H9 (cell line): ENCODE measurements around the gene DOCK1. TPM values are rescaled to one million over a fixed set of nuclear protein-coding genes. Genes with fewer than 3 reads are reported as not detected.

Experiments
- DNase-seq: peaks from one replicate; pipeline ENCODE4 v3.0.0-alpha.2; 2017
- H2AFZ ChIP-seq: one replicate; pipeline ENCODE4 v1.6.1; 2013; ENCODE audit warnings: mild to moderate bottlenecking, low read length, control low read depth, moderate library complexity
- H2AK5ac ChIP-seq: 2 replicates; pipeline ENCODE4 v1.6.1; 2013; ENCODE audit warnings: low read length, control low read depth, mixed read lengths; ENCODE audit not compliant: insufficient read length
- H2BK120ac ChIP-seq: one replicate; pipeline ENCODE4 v1.6.1; 2013; ENCODE audit warnings: low read depth, mild to moderate bottlenecking, low read length, control low read depth, inconsistent platforms; ENCODE audit not compliant: poor library complexity, severe bottlenecking
- H2BK12ac ChIP-seq: 2 replicates; pipeline ENCODE4 v1.6.1; 2013; ENCODE audit warnings: low read length, control low read depth, mixed read lengths, low read depth; ENCODE audit not compliant: insufficient read length
- H2BK15ac ChIP-seq: 2 replicates; pipeline ENCODE4 v1.6.1; 2013; ENCODE audit warnings: low read depth, low read length, control low read depth
- H2BK20ac ChIP-seq: one replicate; pipeline ENCODE4 v1.6.1; 2013; ENCODE audit warnings: low read depth, mild to moderate bottlenecking, low read length, control low read depth, inconsistent platforms; ENCODE audit not compliant: poor library complexity, severe bottlenecking
- H2BK5ac ChIP-seq: 2 replicates; pipeline ENCODE4 v1.6.1; 2013; ENCODE audit warnings: low read length, control low read depth, mixed read lengths; ENCODE audit not compliant: insufficient read length
- H3K14ac ChIP-seq: 2 replicates; pipeline ENCODE4 v1.6.1; 2013; ENCODE audit warnings: low read length, control low read depth; ENCODE audit not compliant: insufficient read depth
- H3K18ac ChIP-seq: 2 replicates; pipeline ENCODE4 v1.6.1; 2013; ENCODE audit warnings: low read depth, mild to moderate bottlenecking, mixed read lengths, low read length, control low read depth; ENCODE audit not compliant: insufficient read length
- H3K23ac ChIP-seq: 2 replicates; pipeline ENCODE4 v1.6.1; 2013; ENCODE audit warnings: low read length, control low read depth, mixed read lengths, low read depth; ENCODE audit not compliant: insufficient read length
- H3K23me2 ChIP-seq: 2 replicates; pipeline ENCODE4 v1.6.1; 2013; ENCODE audit warnings: low read depth, mild to moderate bottlenecking, mixed read lengths, low read length, control low read depth; ENCODE audit not compliant: insufficient read length, poor library complexity, severe bottlenecking
- H3K27ac ChIP-seq: 2 replicates; pipeline ENCODE4 v1.5.1; 2013; ENCODE audit warnings: low read length, control low read depth, mixed read lengths, low read depth; ENCODE audit not compliant: insufficient read length
- H3K27me3 ChIP-seq: 2 replicates; pipeline ENCODE4 v1.6.1; 2013; ENCODE audit warnings: low read length, control low read depth, inconsistent platforms; ENCODE audit not compliant: insufficient read depth
- H3K4ac ChIP-seq: 2 replicates; pipeline ENCODE4 v1.6.1; 2013; ENCODE audit warnings: low read depth, mild to moderate bottlenecking, control low read depth, inconsistent platforms, low read length, moderate library complexity
- H3K4me1 ChIP-seq: 2 replicates; pipeline ENCODE4 v1.6.1; 2013; ENCODE audit warnings: low read length, control low read depth, inconsistent platforms; ENCODE audit not compliant: insufficient read depth
- H3K4me2 ChIP-seq: 2 replicates; pipeline ENCODE4 v1.6.1; 2013; ENCODE audit warnings: low read length, control low read depth, mixed read lengths; ENCODE audit not compliant: insufficient read length, insufficient read depth
- H3K56ac ChIP-seq: 2 replicates; pipeline ENCODE4 v1.6.1; 2013; ENCODE audit warnings: low read depth, mild to moderate bottlenecking, mixed read lengths, low read length, control low read depth; ENCODE audit not compliant: insufficient read length
- H3K79me1 ChIP-seq: 2 replicates; pipeline ENCODE4 v1.6.1; 2013; ENCODE audit warnings: low read depth, mild to moderate bottlenecking, moderate library complexity, low read length, control low read depth, inconsistent platforms; ENCODE audit not compliant: insufficient read depth, poor library complexity, severe bottlenecking
- H3K79me2 ChIP-seq: 2 replicates; pipeline ENCODE4 v1.6.1; 2013; ENCODE audit warnings: low read length, control low read depth, inconsistent platforms; ENCODE audit not compliant: insufficient read depth
- H3K9ac ChIP-seq: 2 replicates; pipeline ENCODE4 v1.6.1; 2013; ENCODE audit warnings: low read length, control low read depth, mixed read lengths; ENCODE audit not compliant: insufficient read length; ENCODE audit errors: extremely low read depth
- H3K9me3 ChIP-seq: one replicate; pipeline ENCODE4 v1.6.1; 2013; ENCODE audit warnings: low read depth, low read length, inconsistent platforms; ENCODE audit not compliant: control insufficient read depth
- H3T11ph ChIP-seq: one replicate; pipeline ENCODE4 v1.6.1; 2013; ENCODE audit warnings: mild to moderate bottlenecking, low read length, control low read depth, inconsistent platforms
- H4K20me1 ChIP-seq: one replicate; pipeline ENCODE4 v1.6.1; 2013; ENCODE audit not compliant: control insufficient read depth, insufficient read length, insufficient read depth
- H4K5ac ChIP-seq: 2 replicates; pipeline ENCODE4 v1.6.1; 2013; ENCODE audit warnings: low read depth, mild to moderate bottlenecking, mixed read lengths, low read length, control low read depth; ENCODE audit not compliant: insufficient read length
- H4K8ac ChIP-seq: replicated peaks from 2 replicates; pipeline ENCODE4 v1.6.1; 2013; ENCODE audit warnings: low read length, control low read depth, mixed read lengths, low read depth; ENCODE audit not compliant: insufficient read length
- H4K91ac ChIP-seq: 2 replicates; pipeline ENCODE4 v1.6.1; 2013; ENCODE audit warnings: low read depth, mild to moderate bottlenecking, moderate library complexity, mixed read lengths, low read length, control low read depth; ENCODE audit not compliant: insufficient read length
- H3K27ac Mint-ChIP-seq, 3 experiments: 2 replicates in 2 of 3; 3 replicates in 1 of 3; pipeline ENCODE4 v1.8.0; 2020 to 2021; ENCODE audit warnings: mixed read lengths in 3 of 3, mild to moderate bottlenecking in 1 of 3, moderate library complexity in 1 of 3
- H3K27me3 Mint-ChIP-seq: 2 replicates; pipeline ENCODE4 v1.8.0; 2021; ENCODE audit warnings: low read depth, mild to moderate bottlenecking, moderate library complexity, mixed read lengths
- H3K36me3 Mint-ChIP-seq, 3 experiments: 2 replicates in 2 of 3; 3 replicates in 1 of 3; pipeline ENCODE4 v1.8.0; 2020 to 2021; ENCODE audit warnings: low read depth in 3 of 3, mixed read lengths in 3 of 3; ENCODE audit not compliant: insufficient read depth in 1 of 3
- H3K4me1 Mint-ChIP-seq, 2 experiments: 2 replicates each; pipeline ENCODE4 v1.8.0; 2020; ENCODE audit warnings: mixed read lengths in 2 of 2
- H3K4me3 Mint-ChIP-seq, 2 experiments: 2 replicates in 1 of 2; 3 replicates in 1 of 2; pipeline ENCODE4 v1.8.0; 2020 to 2021; ENCODE audit warnings: mild to moderate bottlenecking in 2 of 2, mixed read lengths in 2 of 2, moderate library complexity in 1 of 2
- H3K9me3 Mint-ChIP-seq, 2 experiments: 2 replicates in 1 of 2; 3 replicates in 1 of 2; pipeline ENCODE4 v1.8.0; 2020; ENCODE audit warnings: mild to moderate bottlenecking in 2 of 2, mixed read lengths in 2 of 2, moderate library complexity in 1 of 2
- WGBS: extraction: QIAGEN DNeasy Blood & Tissue Kit; methylation state at CpG from one replicate; pipeline ENCODE4 v1.1.7; 2013; ENCODE audit warnings: missing lambda C conversion rate, low lambda C conversion rate, mixed read lengths; ENCODE audit not compliant: insufficient read length; ENCODE audit errors: extremely low coverage; 5-methylcytosine and 5-hydroxymethylcytosine counted together
- total RNA-seq: library from RNA; stranded (reverse); gene quantifications from 2 replicates; pipeline ENCODE4 v1.2.1, GENCODE V29; 2021
- TF ChIP-seq, protein P1 (sequence below): fragments of 200-600 bp; sonication (generic); conservative IDR thresholded peaks from 3 replicates; pipeline ENCODE4 v1.8.0; 2021; ENCODE audit warnings: antibody characterized with exemption, mild to moderate bottlenecking

Gene DOCK1
- total RNA-seq, 1 experiment from 2014 or later, result 57.0 TPM

DNA sequence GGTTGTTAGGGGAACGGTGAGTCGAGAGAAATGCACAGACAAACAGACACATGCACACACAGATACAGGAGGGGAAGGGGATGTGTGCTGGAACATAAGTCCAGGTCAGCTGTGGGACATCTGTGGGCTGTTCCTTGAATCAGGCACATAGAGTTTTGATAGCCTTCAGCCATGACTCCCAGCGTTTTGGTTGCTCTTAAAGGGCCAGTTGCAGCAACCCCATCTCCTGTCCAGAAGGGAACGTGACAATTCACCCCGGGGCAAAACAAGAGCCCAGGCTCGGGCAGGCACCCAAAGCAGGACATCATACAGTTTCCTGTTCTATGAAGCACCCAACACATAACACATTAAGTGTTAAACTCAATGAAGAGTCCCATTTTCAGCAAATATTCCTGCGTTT, 281.6 kb downstream of the DOCK1 start:
- H4K5ac ChIP-seq, result no peak overlapping the region
- no peak overlapping the region for H2BK120ac ChIP-seq
- no peak overlapping the region for H3K4me2 ChIP-seq
- H3K14ac ChIP-seq, result no peak overlapping the region
- H3K23ac ChIP-seq, result no peak overlapping the region
- H3T11ph ChIP-seq, result no peak overlapping the region
- WGBS, result no CpG with 5 or more reads among the region's 7 CpGs
- no peaks in the 10 kb centered on the region for H3K27me3 Mint-ChIP-seq
- no peak overlapping the region for H2AFZ ChIP-seq
- H3K36me3 Mint-ChIP-seq, result peaks cover 0 to 4% (median 4%) of the 10 kb centered on the region in 3 experiments; a peak in 2 of 7 replicates
- H3K9ac ChIP-seq, result no peak overlapping the region
- H3K27me3 ChIP-seq, result no peaks in the 10 kb centered on the region; the same call in 1 of the 2 replicates
- H4K20me1 ChIP-seq, result no peaks in the 10 kb centered on the region
- H3K23me2 ChIP-seq, result no peaks in the 10 kb centered on the region
- no peak overlapping the region for H3K4ac ChIP-seq
- no peaks in the 10 kb centered on the region for H3K4me1 ChIP-seq
- no peak overlapping the region for H2BK20ac ChIP-seq
- TF ChIP-seq, protein P1, sequence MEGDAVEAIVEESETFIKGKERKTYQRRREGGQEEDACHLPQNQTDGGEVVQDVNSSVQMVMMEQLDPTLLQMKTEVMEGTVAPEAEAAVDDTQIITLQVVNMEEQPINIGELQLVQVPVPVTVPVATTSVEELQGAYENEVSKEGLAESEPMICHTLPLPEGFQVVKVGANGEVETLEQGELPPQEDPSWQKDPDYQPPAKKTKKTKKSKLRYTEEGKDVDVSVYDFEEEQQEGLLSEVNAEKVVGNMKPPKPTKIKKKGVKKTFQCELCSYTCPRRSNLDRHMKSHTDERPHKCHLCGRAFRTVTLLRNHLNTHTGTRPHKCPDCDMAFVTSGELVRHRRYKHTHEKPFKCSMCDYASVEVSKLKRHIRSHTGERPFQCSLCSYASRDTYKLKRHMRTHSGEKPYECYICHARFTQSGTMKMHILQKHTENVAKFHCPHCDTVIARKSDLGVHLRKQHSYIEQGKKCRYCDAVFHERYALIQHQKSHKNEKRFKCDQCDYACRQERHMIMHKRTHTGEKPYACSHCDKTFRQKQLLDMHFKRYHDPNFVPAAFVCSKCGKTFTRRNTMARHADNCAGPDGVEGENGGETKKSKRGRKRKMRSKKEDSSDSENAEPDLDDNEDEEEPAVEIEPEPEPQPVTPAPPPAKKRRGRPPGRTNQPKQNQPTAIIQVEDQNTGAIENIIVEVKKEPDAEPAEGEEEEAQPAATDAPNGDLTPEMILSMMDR, result no peak
- no peak overlapping the region for H2BK5ac ChIP-seq
- no peak for DNase-seq
- no peak overlapping the region for H2BK12ac ChIP-seq
- H3K79me2 ChIP-seq, result no peaks in the 10 kb centered on the region
- no peak overlapping the region for H3K4me3 Mint-ChIP-seq
- H4K8ac ChIP-seq, result no peak overlapping the region
- H3K18ac ChIP-seq, result no peak overlapping the region
- H4K91ac ChIP-seq, result no peak overlapping the region
- H3K4me1 Mint-ChIP-seq, result no peaks in the 10 kb centered on the region
- no peaks in the 10 kb centered on the region for H3K79me1 ChIP-seq
- no peak overlapping the region for H3K56ac ChIP-seq
- H3K27ac Mint-ChIP-seq, result no peak overlapping the region
- no peaks in the 10 kb centered on the region for H3K9me3 ChIP-seq
- no peaks in the 10 kb centered on the region for H3K9me3 Mint-ChIP-seq
- no peak overlapping the region for H2AK5ac ChIP-seq
- no peak overlapping the region for H2BK15ac ChIP-seq
- H3K27ac ChIP-seq, result no peak overlapping the region
